T47D (cell line): Measurements from ENCODE around the gene PCDHGB1.
A peak's percentile ranks its signal among the peaks of the same experiment; 100 is the strongest.
"Not testable (repeated sequence)": the region's sequence is repeated elsewhere in the genome, so short reads cannot be mapped to it uniquely, and the experiment has no call there.

Experiments used
- DNase-seq, 2 experiments: peaks; one replicate each; pipeline versions ENCODE4 v3.0.0 to v3.0.0-alpha.2; 2011 to 2012; ENCODE audit warnings: low read depth in 1 of 2, low spot score in 1 of 2
- JUND ChIP-seq: IDR thresholded peaks from 2 replicates; pipeline ENCODE4 v1.6.1; 2012; ENCODE audit warnings: low read depth
- in situ Hi-C: cut with HindIII; loops from 2 replicates; pipeline ENCODE4 v1.10.0; 2016; ENCODE audit warnings: low sequenced_read_pairs, low pct_unique_long_range_greater_than_20kb

Gene PCDHGB1

DNA sequence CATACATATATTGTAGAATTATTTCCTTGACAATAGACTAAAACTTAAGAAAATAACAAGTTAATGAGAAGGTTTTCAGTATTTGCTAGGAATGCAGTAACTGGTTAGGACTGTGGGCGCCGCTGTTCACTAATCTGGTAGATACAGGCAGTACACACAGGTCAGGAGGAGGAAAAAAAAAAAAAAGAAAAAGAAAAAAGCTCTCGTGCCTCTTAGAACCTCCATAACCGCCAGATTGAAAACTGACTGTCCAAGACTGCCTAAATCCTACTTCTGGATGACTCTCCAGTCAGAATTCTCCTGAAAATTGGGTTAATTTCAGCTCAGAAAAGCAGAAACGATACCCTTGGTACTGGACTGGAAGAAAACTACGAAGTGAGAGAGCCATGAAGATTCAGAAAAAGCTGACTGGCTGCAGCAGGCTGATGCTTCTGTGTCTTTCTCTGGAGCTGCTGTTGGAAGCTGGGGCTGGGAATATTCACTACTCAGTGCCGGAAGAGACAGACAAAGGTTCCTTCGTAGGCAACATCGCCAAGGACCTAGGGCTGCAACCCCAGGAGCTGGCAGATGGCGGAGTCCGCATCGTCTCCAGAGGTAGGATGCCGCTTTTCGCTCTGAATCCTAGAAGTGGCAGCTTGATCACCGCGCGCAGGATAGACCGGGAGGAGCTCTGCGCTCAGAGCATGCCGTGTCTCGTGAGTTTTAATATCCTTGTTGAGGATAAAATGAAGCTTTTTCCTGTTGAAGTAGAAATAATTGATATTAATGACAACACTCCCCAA, 19.4 kb upstream of the PCDHGB1 start, which contains the start of gene PCDHGA1:
Gene PCDHGA1 (plus strand): TSS at position 216 of the 782 bp plus-strand sequence.
- in situ Hi-C loops, result no loop called here
- DNase-seq, result peak; percentile 79 to 81
- no peak for TF ChIP-seq JUND

DNA sequence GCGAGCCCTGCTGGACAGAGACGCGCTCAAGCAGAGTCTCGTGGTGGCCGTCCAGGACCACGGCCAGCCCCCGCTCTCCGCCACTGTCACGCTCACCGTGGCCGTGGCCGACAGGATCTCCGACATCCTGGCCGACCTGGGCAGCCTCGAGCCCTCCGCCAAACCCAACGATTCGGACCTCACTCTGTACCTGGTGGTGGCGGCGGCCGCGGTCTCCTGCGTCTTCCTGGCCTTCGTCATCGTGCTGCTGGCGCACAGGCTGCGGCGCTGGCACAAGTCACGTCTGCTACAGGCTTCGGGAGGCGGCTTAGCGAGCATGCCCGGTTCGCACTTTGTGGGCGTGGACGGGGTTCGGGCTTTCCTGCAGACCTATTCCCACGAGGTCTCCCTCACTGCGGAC, 17.3 kb upstream of the PCDHGB1 start:
- DNase-seq, in situ Hi-C loops: not testable (repeated sequence)

DNA sequence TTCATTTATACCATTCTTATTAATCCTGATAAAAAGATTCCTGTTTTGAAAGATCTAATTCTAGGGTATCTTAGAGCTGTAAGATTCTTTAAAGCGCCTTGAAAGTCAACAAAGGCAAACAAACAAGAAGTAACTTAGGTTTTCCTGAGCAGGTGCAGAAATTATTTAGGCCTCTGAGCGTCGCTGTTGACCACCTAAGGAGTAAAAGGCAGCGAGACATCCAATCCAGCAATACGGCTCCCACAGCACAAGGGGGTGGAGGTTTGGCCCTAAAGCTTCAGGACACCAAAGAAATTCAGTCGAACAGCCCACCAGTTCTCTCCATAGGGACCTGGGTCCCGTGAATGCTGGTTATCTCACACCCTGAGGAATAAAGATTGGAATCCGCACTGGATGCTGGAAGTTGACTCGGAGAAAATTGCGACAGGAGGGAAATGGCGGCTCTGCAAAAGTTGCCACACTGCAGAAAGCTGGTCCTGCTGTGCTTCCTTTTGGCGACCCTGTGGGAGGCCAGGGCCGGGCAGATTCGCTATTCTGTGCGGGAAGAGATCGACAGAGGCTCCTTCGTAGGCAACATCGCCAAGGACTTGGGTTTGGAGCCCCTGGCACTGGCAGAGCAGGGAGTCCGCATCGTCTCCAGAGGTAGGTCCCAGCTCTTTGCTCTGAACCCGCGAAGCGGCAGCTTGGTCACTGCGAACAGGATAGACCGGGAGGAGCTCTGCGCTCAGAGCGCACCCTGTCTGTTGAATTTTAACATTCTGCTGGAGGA, 11.2 kb upstream of the PCDHGB1 start, which contains the start of gene PCDHGA2:
Gene PCDHGA2 (plus strand): TSS at position 223 of the 769 bp plus-strand sequence.
- in situ Hi-C loops, result no loop called here
- no peak for TF ChIP-seq JUND
- peak in 1 of 2 experiments; percentile 78 for DNase-seq

DNA sequence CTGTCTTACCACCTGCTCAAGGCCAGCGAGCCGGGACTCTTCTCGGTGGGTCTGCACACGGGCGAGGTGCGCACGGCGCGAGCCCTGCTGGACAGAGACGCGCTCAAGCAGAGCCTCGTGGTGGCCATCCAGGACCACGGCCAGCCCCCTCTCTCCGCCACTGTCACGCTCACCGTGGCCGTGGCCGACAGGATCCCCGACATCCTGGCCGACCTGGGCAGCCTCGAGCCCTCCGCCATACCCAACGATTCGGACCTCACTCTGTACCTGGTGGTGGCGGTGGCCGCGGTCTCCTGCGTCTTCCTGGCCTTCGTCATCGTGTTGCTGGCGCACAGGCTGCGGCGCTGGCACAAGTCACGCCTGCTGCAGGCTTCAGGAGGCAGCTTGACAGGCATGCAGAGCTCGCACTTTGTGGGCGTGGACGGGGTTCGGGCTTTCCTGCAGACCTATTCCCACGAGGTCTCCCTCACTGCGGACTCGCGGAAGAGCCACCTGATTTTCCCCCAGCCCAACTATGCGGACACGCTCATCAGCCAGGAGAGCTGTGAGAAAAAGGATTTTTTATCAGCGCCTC, 9.0 kb upstream of the PCDHGB1 start:
- DNase-seq, in situ Hi-C loops: not testable (repeated sequence)

DNA sequence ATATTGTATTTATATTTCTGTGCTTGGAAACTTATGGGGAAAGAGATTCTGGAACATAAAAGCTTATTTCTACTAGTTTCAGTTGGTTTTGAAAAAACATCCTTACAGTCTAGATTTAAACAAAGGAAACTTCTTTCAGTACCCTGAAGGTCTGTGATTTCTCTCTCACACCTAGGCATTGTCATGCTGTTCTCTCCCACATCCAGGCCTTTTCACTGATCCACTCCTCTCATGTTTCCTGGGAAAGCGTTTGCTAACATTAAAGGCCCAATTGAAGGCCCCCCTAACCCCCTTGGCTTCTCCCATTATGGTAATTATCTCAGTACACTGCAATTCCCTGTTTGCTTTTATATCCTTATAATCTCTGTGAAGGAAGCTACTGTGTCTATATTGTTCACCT, 7.1 kb upstream of the PCDHGB1 start:
- in situ Hi-C loops, result no loop called here
- no peak for TF ChIP-seq JUND
- DNase-seq, result no peak

DNA sequence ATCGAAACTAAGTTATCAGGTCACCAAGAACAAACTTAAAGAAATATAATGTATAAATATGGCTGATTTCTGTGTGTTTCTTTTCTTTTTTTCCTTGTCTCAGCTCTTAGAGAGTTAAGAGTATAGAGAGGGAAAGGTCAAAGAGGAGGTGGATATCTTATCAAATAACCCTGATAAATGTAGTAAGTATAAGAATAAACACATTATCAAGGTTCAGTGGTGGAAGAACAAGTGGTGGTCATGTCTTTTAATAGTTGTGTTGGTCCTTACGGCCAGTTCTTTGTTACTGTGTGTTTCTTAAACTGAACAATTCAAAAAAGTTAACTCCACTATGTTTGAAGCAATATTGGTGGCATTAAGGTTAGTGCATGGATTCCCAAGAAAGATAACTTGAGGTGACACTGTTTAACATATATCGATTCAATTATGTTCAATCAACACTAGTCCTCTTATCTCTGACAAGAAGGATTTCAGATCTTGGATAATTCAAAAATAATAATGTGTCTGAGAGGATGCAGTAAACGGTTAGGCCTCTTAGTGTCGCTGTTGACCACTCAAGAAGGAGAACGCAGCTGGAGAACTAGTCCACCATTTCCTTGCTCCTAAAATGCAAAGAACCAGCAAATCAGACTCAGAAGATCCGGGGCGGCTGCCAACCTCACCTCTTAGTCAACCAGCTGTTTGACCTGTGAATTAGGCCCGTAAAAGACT, 6.5 kb upstream of the PCDHGB1 start, which contains the start of gene PCDHGA3:
Gene PCDHGA3 (plus strand): TSS at position 588 of the 711 bp plus-strand sequence. CDS start 205 bp downstream, outside the sequence.
- in situ Hi-C loops, result no loop called here
- no peak for TF ChIP-seq JUND
- peak in 1 of 2 experiments; percentile 62 for DNase-seq

DNA sequence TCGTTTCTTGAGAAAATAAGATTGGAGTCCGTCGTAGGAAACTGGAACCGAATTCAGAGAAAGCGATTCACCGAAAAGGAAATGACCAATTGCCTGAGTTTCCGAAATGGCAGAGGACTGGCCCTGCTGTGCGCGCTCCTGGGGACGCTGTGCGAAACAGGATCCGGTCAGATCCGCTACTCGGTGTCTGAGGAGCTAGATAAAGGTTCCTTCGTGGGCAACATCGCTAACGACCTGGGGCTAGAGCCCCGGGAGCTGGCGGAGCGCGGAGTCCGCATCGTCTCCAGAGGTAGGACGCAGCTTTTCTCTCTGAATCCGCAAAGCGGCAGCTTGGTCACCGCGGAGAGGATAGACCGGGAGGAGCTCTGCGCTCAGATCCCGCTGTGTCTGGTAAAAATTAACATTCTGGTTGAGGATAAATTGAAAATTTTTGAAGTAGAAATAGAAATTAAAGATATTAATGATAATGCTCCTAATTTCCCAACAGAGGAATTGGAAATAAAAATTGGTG, 5.9 kb upstream of the PCDHGB1 start:
- no peak for DNase-seq
- in situ Hi-C loops, result no loop called here
- TF ChIP-seq JUND, result no peak

DNA sequence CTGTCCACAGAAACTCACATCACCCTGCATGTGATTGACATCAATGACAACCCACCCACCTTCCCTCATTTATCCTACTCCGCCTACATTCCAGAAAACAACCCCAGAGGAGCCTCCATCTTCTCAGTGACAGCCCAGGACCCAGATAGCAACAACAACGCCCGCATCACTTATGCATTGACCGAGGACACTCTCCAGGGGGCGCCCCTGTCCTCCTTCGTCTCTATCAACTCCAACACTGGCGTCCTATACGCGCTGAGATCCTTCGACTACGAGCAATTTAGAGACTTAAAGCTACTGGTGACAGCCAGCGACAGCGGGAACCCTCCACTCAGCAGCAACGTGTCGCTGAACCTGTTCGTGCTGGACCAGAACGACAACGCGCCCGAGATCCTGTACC, 4.6 kb upstream of the PCDHGB1 start:
- no peak for DNase-seq
- in situ Hi-C loops, result no loop called here
- no peak for TF ChIP-seq JUND

DNA sequence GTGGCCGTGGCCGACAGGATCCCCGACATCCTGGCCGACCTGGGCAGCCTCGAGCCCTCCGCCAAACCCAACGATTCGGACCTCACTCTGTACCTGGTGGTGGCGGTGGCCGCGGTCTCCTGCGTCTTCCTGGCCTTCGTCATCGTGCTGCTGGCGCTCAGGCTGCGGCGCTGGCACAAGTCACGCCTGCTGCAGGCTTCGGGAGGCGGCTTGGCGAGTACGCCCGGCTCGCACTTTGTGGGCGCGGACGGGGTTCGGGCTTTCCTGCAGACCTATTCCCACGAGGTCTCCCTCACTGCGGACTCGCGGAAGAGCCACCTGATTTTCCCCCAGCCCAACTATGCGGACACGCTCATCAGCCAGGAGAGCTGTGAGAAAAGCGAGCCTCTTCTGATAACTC, 3.9 kb upstream of the PCDHGB1 start:
- DNase-seq, in situ Hi-C loops: not testable (repeated sequence)

DNA sequence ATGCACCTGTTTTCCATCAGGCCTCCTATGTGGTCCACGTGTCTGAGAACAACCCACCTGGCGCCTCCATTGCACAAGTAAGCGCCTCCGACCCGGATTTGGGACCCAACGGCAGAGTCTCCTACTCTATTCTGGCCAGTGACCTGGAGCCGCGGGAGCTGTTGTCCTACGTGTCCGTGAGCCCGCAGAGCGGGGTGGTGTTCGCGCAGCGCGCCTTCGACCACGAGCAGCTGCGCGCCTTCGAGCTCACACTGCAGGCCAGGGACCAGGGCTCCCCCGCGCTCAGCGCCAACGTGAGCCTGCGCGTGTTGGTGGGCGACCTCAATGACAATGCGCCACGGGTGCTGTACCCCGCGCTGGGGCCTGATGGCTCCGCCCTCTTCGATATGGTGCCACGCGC, 1.7 kb downstream of the PCDHGB1 start:
- no peak for TF ChIP-seq JUND
- in situ Hi-C loops, result no loop called here
- DNase-seq, result no peak

DNA sequence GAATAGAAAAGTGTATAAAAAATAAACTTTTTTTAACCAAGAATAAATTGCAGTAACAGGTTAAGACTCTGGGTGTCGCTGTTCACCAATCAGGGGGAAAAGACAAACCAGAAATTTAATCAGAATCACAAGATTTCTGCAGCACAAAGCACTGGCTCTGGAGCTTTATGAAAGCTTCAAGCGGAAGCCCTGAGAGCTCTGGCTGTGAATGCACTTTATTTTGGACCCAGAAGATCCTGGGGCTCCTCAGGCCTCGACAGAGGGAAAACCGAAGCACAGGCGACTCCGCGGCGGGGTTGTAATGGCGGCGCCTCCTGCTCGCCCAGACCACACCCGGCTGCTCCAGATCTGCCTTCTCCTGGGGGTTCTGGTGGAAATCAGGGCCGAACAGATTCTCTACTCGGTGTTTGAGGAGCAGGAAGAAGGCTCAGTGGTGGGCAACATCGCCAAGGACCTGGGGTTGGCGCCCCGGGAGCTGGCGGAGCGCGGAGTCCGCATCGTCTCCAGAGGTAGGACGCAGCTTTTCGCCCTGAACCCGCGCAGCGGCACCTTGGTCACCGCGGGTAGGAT, 5.1 kb downstream of the PCDHGB1 start, which contains the start of gene PCDHGA4:
Gene PCDHGA4 (plus strand): TSS at position 122 of the 570 bp plus-strand sequence. CDS start 87 bp downstream, at position 209.
- TF ChIP-seq JUND, result no peak
- in situ Hi-C loops, result no loop called here
- DNase-seq, result no peak

DNA sequence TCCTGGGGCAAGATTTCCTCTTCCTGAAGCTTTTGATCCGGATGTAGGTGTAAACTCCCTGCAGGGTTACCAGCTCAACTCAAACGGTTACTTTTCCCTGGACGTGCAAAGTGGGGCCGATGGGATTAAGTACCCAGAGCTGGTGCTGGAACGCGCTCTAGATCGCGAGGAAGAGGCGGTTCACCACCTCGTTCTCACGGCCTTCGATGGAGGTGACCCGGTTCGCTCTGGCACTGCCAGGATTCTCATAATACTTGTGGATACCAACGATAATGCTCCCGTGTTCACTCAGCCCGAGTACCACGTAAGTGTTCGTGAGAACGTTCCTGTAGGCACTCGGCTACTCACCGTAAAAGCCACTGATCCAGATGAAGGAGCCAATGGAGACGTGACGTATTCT, 5.7 kb downstream of the PCDHGB1 start:
- no peak for TF ChIP-seq JUND
- in situ Hi-C loops, result no loop called here
- DNase-seq, result no peak
